ENCODE results near the gene CILP.
A peak's percentile ranks its signal among the peaks of the same experiment; 100 is the strongest.

CILP gene

GRCh38 chr15:65214010-65214409 is 2.7 kb upstream of the CILP start:
- Mint-ChIP-seq H3K27me3 (no peaks in the 10 kb centered on the region), H3K27ac (no peak overlapping the region), H3K4me3 (no peak overlapping the region), H3K4me1 (peaks cover 2 to 11% of the 10 kb centered on the region in 2 donors), H3K36me3 (no peaks in the 10 kb centered on the region), H3K9me3 (no peaks in the 10 kb centered on the region)
- ATAC-seq (replicated peaks) (no peak), DNase-seq (no peak)

GRCh38 chr15:65213241-65213640 is 2.0 kb upstream of the CILP start:
- no peaks in the 10 kb centered on the region for H3K9me3 Mint-ChIP-seq
- no peak overlapping the region for H3K4me3 Mint-ChIP-seq
- H3K4me1 Mint-ChIP-seq = peaks cover 2 to 11% of the 10 kb centered on the region in 2 donors
- no peak overlapping the region for H3K27ac Mint-ChIP-seq
- no peak for ATAC-seq (replicated peaks)
- no peaks in the 10 kb centered on the region for H3K36me3 Mint-ChIP-seq
- no peaks in the 10 kb centered on the region for H3K27me3 Mint-ChIP-seq
- DNase-seq = no peak

- peak; percentile 70 to 78 for ATAC-seq (replicated peaks)
- H3K27ac Mint-ChIP-seq = no peak overlapping the region
- no peaks in the 10 kb centered on the region for H3K36me3 Mint-ChIP-seq
- no peaks in the 10 kb centered on the region for H3K9me3 Mint-ChIP-seq
- peaks cover 0 to 2% of the 10 kb centered on the region in 2 donors for H3K27me3 Mint-ChIP-seq
- peak; percentile 11 for DNase-seq
- peaks cover 0 to 5% of the 10 kb centered on the region in 2 donors for H3K4me1 Mint-ChIP-seq
- no peak overlapping the region for H3K4me3 Mint-ChIP-seq
These were observed 824 bp upstream of the CILP start for GRCh38 chr15:65212097-65212496.

GRCh38 chr15:65211482-65211982 is 259 bp upstream of the CILP start:
- H3K27ac Mint-ChIP-seq = peak overlapping the region; percentile 31
- no peak for DNase-seq
- peaks cover 0 to 5% of the 10 kb centered on the region in 2 donors for H3K4me1 Mint-ChIP-seq
- H3K9me3 Mint-ChIP-seq = no peaks in the 10 kb centered on the region
- H3K36me3 Mint-ChIP-seq = no peaks in the 10 kb centered on the region
- peaks cover 0 to 5% of the 10 kb centered on the region in 2 donors for H3K27me3 Mint-ChIP-seq
- H3K4me3 Mint-ChIP-seq = no peak overlapping the region
- no peak for ATAC-seq (replicated peaks)

GRCh38 chr15:65209701-65210643 is 1.3 kb downstream of the CILP start:
- H3K27me3 Mint-ChIP-seq = peaks cover 0 to 5% of the 10 kb centered on the region in 2 donors
- peaks cover 0 to 5% of the 10 kb centered on the region in 2 donors for H3K4me1 Mint-ChIP-seq
- no peak for ATAC-seq (replicated peaks)
- DNase-seq = no peak
- H3K9me3 Mint-ChIP-seq = no peaks in the 10 kb centered on the region
- no peak overlapping the region for H3K27ac Mint-ChIP-seq
- no peak overlapping the region for H3K4me3 Mint-ChIP-seq
- H3K36me3 Mint-ChIP-seq = no peaks in the 10 kb centered on the region

- no peaks in the 10 kb centered on the region for H3K9me3 Mint-ChIP-seq
- H3K36me3 Mint-ChIP-seq = no peaks in the 10 kb centered on the region
- H3K27ac Mint-ChIP-seq = no peak overlapping the region
- H3K27me3 Mint-ChIP-seq = peaks cover 0 to 8% of the 10 kb centered on the region in 2 donors
- no peak for ATAC-seq (replicated peaks)
- no peak for DNase-seq
- H3K4me3 Mint-ChIP-seq = no peak overlapping the region
- peaks cover 0 to 5% of the 10 kb centered on the region in 2 donors for H3K4me1 Mint-ChIP-seq
These were observed 2.6 kb downstream of the CILP start for GRCh38 chr15:65208647-65209046.

- Mint-ChIP-seq H3K9me3 (no peaks in the 10 kb centered on the region), H3K27me3 (peaks cover 0 to 9% of the 10 kb centered on the region in 2 donors), H3K36me3 (no peaks in the 10 kb centered on the region), H3K27ac (no peak overlapping the region), H3K4me1 (peaks cover 0 to 5% of the 10 kb centered on the region in 2 donors), H3K4me3 (no peak overlapping the region)
- ATAC-seq (replicated peaks) = no peak
- DNase-seq = no peak
These were observed 3.9 kb downstream of the CILP start for GRCh38 chr15:65207280-65207840.

- no peaks in the 10 kb centered on the region for H3K9me3 Mint-ChIP-seq
- H3K4me3 Mint-ChIP-seq = no peak overlapping the region
- no peaks in the 10 kb centered on the region for H3K36me3 Mint-ChIP-seq
- H3K27me3 Mint-ChIP-seq = peaks cover 0 to 9% of the 10 kb centered on the region in 2 donors
- no peak for ATAC-seq (replicated peaks)
- H3K4me1 Mint-ChIP-seq = no peaks in the 10 kb centered on the region
- no peak overlapping the region for H3K27ac Mint-ChIP-seq
- DNase-seq = no peak
These were observed 4.5 kb downstream of the CILP start for GRCh38 chr15:65206750-65207149.

- ATAC-seq (replicated peaks) = no peak
- Mint-ChIP-seq H3K27ac (no peak overlapping the region), H3K4me3 (no peak overlapping the region), H3K9me3 (no peaks in the 10 kb centered on the region), H3K27me3 (peaks cover 7 to 9% of the 10 kb centered on the region in 2 donors), H3K4me1 (no peaks in the 10 kb centered on the region), H3K36me3 (peaks cover 0 to 1% of the 10 kb centered on the region in 2 donors)
- DNase-seq = no peak
These were observed 6.2 kb downstream of the CILP start for GRCh38 chr15:65204931-65205660.

- ATAC-seq (replicated peaks) (no peak), DNase-seq (no peak)
- no peaks in the 10 kb centered on the region for H3K9me3 Mint-ChIP-seq
- H3K4me1 Mint-ChIP-seq = no peaks in the 10 kb centered on the region
- H3K27ac Mint-ChIP-seq = no peak overlapping the region
- no peak overlapping the region for H3K4me3 Mint-ChIP-seq
- peaks cover 0 to 1% of the 10 kb centered on the region in 2 donors for H3K36me3 Mint-ChIP-seq
- H3K27me3 Mint-ChIP-seq = peaks cover 7 to 9% of the 10 kb centered on the region in 2 donors
These were observed 6.9 kb downstream of the CILP start for GRCh38 chr15:65204236-65204930.

- Mint-ChIP-seq H3K27me3 (peaks cover 5 to 7% of the 10 kb centered on the region in 2 donors), H3K4me3 (no peak overlapping the region), H3K4me1 (no peaks in the 10 kb centered on the region), H3K9me3 (no peaks in the 10 kb centered on the region), H3K27ac (no peak overlapping the region), H3K36me3 (peaks cover 0 to 1% of the 10 kb centered on the region in 2 donors)
- DNase-seq = no peak
- no peak for ATAC-seq (replicated peaks)
These were observed 9.4 kb downstream of the CILP start for GRCh38 chr15:65201918-65202317.

GRCh38 chr15:65198571-65198970 is 12.7 kb downstream of the CILP start:
- ATAC-seq (replicated peaks) = no peak
- Mint-ChIP-seq H3K36me3 (peaks cover 0 to 1% of the 10 kb centered on the region in 2 donors), H3K27me3 (peaks cover 0 to 7% of the 10 kb centered on the region in 2 donors), H3K9me3 (no peaks in the 10 kb centered on the region), H3K27ac (no peak overlapping the region), H3K4me1 (no peaks in the 10 kb centered on the region), H3K4me3 (no peak overlapping the region)
- DNase-seq = no peak

GRCh38 chr15:65197337-65197645 is 14.0 kb downstream of the CILP start:
- H3K27me3 Mint-ChIP-seq = peaks cover 0 to 7% of the 10 kb centered on the region in 2 donors
- H3K27ac Mint-ChIP-seq = no peak overlapping the region
- no peaks in the 10 kb centered on the region for H3K4me1 Mint-ChIP-seq

More at GRCh38 chr15:65197337-65197645, 14.0 kb downstream of the CILP start:
- Mint-ChIP-seq H3K9me3 (no peaks in the 10 kb centered on the region), H3K4me3 (no peak overlapping the region), H3K36me3 (peaks cover 0 to 1% of the 10 kb centered on the region in 2 donors)
- no peak for ATAC-seq (replicated peaks)
- no peak for DNase-seq

Data from stimulated activated naive B cell treated with anti-CD40 and anti-IgM and Interleukin-4, amounts not matched to agents 10 μg/mL and 1 μg/mL and 100 μg/mL, for 72 hours (primary cell).